Measurements from ENCODE around the gene CLIP1. TPM values are rescaled to one million over a fixed set of nuclear protein-coding genes. Genes with fewer than 3 reads are reported as not detected.

CLIP1 gene
- total and polyA plus RNA-seq, 2 of the 8 experiments (the other 6 are each of a cell fraction or from before 2014, with no cell fraction given): 19.0 to 27.6 TPM

- Histone ChIP-seq H4K91ac (replicated peaks; ENCODE audit: insufficient read length, low read length) (no peak overlapping the region), H3K18ac (ENCODE audit: extremely low read depth, low read length) (no peak overlapping the region)
- CTCF ChIA-PET (ENCODE audit: partially characterized antibody): interaction anchor here (0.8 to 2.2 kb wide), 7 partner anchors 12 to 88 kb away, joined by 3 to 13 read pairs (median 3); no protein-coding TSS in a partner anchor
These were observed 110.8 kb downstream of the CLIP1 start for GRCh38 chr12:122311696-122312095.

More at GRCh38 chr12:122311696-122312095, 110.8 kb downstream of the CLIP1 start:
- FAIRE-seq (no peak), DNase-seq (ENCODE audit: low read depth in 1 of 2, low spot score in 2 of 2) (no peak)
- Histone ChIP-seq H3K14ac (ENCODE audit: insufficient read length) (no peak overlapping the region), H2BK15ac (ENCODE audit: low read length) (no peak overlapping the region), H3K23ac (ENCODE audit: insufficient read length) (no peak overlapping the region), H3K4me3 (ENCODE audit: extremely low read depth in 1 of 4, insufficient read depth in 2 of 4, low read depth in 3 of 4, low read length in 4 of 4) (no peak overlapping the region), H3K27me3 (replicated peaks in 1 of 4; ENCODE audit: control insufficient read depth in 3 of 4, extremely low read depth in 1 of 4, insufficient read depth in 3 of 4, low read length in 3 of 4) (no peaks in the 10 kb centered on the region), H4K20me1 (replicated peaks in 1 of 2; ENCODE audit: control insufficient read depth in 1 of 2, insufficient read depth in 2 of 2, low read length in 2 of 2) (peaks cover 0 to 2% of the 10 kb centered on the region in 2 experiments), H3K4ac (replicated peaks; ENCODE audit: insufficient read length, low read depth, low read length) (no peak overlapping the region), H4K8ac (ENCODE audit: extremely low read depth, insufficient read depth, low read length) (no peak overlapping the region), H3K79me2 (ENCODE audit: control insufficient read depth in 1 of 2, insufficient read depth in 2 of 2, low read length in 2 of 2) (no peaks in the 10 kb centered on the region), H3K23me2 (ENCODE audit: low read depth, low read length) (no peaks in the 10 kb centered on the region), H3K9ac (replicated peaks in 1 of 4; ENCODE audit: extremely low read depth in 1 of 4, low read depth in 3 of 4, low read length in 3 of 4) (no peak overlapping the region), H3K4me1 (replicated peaks in 1 of 4; ENCODE audit: control insufficient read depth in 3 of 4, insufficient read depth in 4 of 4, low read length in 3 of 4) (no peaks in the 10 kb centered on the region), H3K79me1 (ENCODE audit: low read depth, low read length) (no peaks in the 10 kb centered on the region), H4K5ac (ENCODE audit: insufficient read length, low read depth, low read length) (no peak overlapping the region), H2BK20ac (ENCODE audit: low read length) (no peak overlapping the region), H2AK5ac (ENCODE audit: low read depth, low read length) (no peak overlapping the region), H3K4me2 (ENCODE audit: insufficient read depth in 1 of 2, low read depth in 2 of 2, low read length in 2 of 2) (no peak overlapping the region), H3K27ac (ENCODE audit: low read depth, low read length) (no peak overlapping the region), H3K36me3 (ENCODE audit: control insufficient read depth in 2 of 4, insufficient read depth in 4 of 4, low read length in 3 of 4) (no peaks in the 10 kb centered on the region; a peak in 1 of 8 replicates), H3K56ac (replicated peaks; ENCODE audit: insufficient read length, low read depth, low read length) (no peak overlapping the region), H2AFZ (ENCODE audit: low read length) (no peak overlapping the region), H2BK12ac (ENCODE audit: low read depth, low read length) (no peak overlapping the region), H2BK120ac (replicated peaks; ENCODE audit: low read depth, low read length) (no peak overlapping the region), H2BK5ac (ENCODE audit: low read depth, low read length) (no peak overlapping the region), H3K9me3 (ENCODE audit: insufficient read depth in 2 of 2, low read depth in 1 of 2, low read length in 1 of 2) (no peaks in the 10 kb centered on the region)
- 83% methylated on average over 5 of the region's 5 CpGs; no CpG with 5 or more reads in 1 of the 2 experiments for WGBS, 2 experiments (ENCODE audit: extremely low coverage in 1 of 2, insufficient coverage in 1 of 2, insufficient read length in 1 of 2, insufficient replicate concordance in 2 of 2, low coverage in 1 of 2, low lambda C conversion rate in 2 of 2, missing lambda C conversion rate in 1 of 2)
- TF ChIP-seq SIX5 (IDR thresholded peaks at IDR 0.05; ENCODE audit: low read depth, low read length) (no peak), EZH2 (IDR thresholded peaks at IDR 0.05; ENCODE audit: low read depth, low read length, severe bottlenecking) (no peak), MAX (IDR thresholded peaks at IDR 0.05) (no peak), BRCA1 (IDR thresholded peaks at IDR 0.05; ENCODE audit: low read depth, low read length) (no peak), FOSL1 (IDR thresholded peaks at IDR 0.05; ENCODE audit: insufficient read depth, low read depth, low read length) (no peak), RAD21 (IDR thresholded peaks at IDR 0.05 in 1 of 2, conservative IDR thresholded peaks at IDR 0.05 in 1 of 2; ENCODE audit: low read depth in 2 of 2, low read length in 2 of 2) (no peak), TAF7 (optimal IDR thresholded peaks at IDR 0.05; ENCODE audit: borderline replicate concordance, low read depth, low read length) (no peak), NANOG (IDR thresholded peaks at IDR 0.05; ENCODE audit: insufficient read depth, low read depth, low read length, poor library complexity, severe bottlenecking) (no peak), POLR2A (IDR thresholded peaks at IDR 0.05; ENCODE audit: control extremely low read depth in 1 of 2, low read depth in 2 of 2, low read length in 2 of 2) (no peak)
- POLR2A ChIA-PET (ENCODE audit: partially characterized antibody): no interaction called here

Measured in H1 (cell line).